C4-2B (cell line): Measurements from ENCODE around the gene CHRNE.
A peak's percentile ranks its signal among the peaks of the same experiment; 100 is the strongest.

Experiments
- H3K27ac ChIP-seq: fragments of 450-650 bp; 2 replicates; pipeline ENCODE4 v1.5.1; 2017
- ZFX ChIP-seq: fragments of 450-650 bp; IDR thresholded peaks from 2 replicates; pipeline ENCODE4 v1.6.1; 2017
- TF ChIP-seq, protein P1 (sequence below): fragments of 450-650 bp; conservative IDR thresholded peaks from 2 replicates; pipeline ENCODE4 v1.5.1; 2017; ENCODE audit warnings: mild to moderate bottlenecking

CHRNE gene

DNA sequence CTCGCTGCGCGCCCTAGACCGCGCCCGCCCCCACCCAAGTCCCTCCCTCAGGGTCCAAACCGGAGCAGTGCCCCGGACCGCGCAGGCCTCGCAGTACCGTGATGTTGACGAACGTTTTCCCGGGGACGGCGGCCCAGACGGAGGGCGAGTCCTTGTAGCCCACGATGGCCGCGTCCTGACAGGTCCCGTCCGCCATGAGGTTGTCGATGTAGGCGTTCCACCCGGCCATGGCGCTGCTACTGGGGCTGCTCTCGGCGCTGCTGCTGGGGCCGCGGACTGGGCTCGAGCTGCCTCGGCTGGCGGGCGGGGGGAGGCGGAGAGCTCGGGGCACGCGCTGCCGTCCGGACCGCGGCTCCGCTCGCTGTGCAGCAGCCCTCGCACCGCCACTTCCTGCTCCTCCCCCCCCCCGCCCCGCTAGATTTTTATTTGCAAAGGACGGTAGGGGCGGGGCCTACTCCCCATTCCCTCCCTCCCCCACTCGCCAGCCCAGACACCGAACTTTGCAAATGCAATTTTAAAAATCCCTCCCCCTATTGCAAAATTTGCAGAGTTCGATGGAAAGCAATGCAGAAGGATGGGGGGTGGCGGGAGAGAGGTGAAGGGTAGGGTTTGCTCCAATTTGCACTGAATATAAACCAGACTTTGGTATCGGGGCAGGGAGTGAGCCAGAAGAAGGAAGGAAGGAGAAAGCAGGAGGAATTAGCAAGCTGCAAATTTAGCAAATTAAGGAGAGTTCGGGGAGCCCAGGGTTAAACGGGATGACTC is 45.5 kb upstream of the CHRNE start, which contains the start of gene PFN1:
PFN1 (minus strand) TSS at position 365 of the 765 bp plus-strand sequence; CDS start at position 229, 136 bp downstream.
- H3K27ac ChIP-seq, result peak within 1 kb of the TSS; percentile 100
- TF ChIP-seq ZFX, result peak; percentile 51; the same call in 1 of the 2 replicates
- TF ChIP-seq, protein P1, sequence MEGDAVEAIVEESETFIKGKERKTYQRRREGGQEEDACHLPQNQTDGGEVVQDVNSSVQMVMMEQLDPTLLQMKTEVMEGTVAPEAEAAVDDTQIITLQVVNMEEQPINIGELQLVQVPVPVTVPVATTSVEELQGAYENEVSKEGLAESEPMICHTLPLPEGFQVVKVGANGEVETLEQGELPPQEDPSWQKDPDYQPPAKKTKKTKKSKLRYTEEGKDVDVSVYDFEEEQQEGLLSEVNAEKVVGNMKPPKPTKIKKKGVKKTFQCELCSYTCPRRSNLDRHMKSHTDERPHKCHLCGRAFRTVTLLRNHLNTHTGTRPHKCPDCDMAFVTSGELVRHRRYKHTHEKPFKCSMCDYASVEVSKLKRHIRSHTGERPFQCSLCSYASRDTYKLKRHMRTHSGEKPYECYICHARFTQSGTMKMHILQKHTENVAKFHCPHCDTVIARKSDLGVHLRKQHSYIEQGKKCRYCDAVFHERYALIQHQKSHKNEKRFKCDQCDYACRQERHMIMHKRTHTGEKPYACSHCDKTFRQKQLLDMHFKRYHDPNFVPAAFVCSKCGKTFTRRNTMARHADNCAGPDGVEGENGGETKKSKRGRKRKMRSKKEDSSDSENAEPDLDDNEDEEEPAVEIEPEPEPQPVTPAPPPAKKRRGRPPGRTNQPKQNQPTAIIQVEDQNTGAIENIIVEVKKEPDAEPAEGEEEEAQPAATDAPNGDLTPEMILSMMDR, result no peak

DNA sequence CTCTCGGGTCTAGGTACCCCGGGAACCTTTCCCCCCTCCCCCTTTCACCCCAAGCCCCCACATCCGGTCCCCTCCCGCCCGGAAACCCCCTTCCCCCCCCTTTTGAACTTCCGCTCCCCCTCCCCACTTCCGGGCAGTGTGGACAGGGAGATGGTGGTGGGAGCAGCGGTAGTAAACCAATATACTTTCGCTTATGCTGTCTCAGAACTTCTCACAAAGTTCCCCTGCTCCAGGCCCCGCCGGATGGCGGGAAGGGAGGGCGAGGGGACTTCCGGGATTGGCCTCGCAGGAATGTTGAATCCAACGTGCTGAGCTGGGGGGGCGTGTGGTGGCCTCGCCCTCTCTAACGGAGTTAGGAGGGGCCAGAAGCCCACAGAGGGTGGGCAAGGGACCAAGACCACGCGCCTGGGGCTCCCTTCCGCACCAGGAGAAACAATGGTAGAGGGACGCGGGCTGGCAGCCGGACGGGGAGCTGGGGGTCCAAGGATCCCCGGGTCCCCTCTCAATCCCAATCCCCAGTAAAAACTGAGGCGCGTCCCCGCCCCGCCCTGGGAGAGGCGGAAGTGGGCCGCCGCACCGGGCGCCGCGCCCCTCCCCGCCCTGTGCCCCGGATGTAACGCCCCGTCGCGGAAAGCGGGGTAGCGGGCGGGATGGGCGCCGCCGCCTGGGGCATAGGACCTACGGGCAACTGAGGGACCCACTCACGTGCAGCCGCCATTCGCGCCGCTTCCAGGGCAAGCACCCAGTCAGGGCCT is 44.7 kb upstream of the CHRNE start:
- TF ChIP-seq, protein P1, result no peak
- no peak; the same call in 1 of the 2 replicates for TF ChIP-seq ZFX
- peak overlapping the region; percentile 100 for H3K27ac ChIP-seq

DNA sequence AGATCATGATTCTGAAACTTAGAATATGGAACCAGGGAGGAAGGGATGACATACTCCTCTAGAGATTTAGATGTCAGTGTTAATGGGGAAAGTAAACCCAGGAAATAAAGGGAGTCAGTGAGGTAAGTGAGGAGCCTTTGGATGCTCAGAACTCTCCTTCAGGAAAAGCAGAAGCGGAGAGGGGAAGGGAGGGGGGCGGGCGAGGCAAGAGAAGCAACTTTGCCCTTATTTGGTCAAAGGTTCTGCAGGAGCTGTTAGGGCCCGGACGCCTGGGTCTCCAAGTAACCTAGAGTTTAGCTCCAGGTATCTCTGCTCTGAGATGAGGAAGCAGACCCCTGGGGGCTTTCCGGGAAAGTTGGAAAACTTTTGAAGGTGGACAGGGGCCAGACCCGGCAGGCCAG is 44.1 kb upstream of the CHRNE start:
- TF ChIP-seq, protein P1, result no peak
- no peak for TF ChIP-seq ZFX
- H3K27ac ChIP-seq, result peak overlapping the region; percentile 100

DNA sequence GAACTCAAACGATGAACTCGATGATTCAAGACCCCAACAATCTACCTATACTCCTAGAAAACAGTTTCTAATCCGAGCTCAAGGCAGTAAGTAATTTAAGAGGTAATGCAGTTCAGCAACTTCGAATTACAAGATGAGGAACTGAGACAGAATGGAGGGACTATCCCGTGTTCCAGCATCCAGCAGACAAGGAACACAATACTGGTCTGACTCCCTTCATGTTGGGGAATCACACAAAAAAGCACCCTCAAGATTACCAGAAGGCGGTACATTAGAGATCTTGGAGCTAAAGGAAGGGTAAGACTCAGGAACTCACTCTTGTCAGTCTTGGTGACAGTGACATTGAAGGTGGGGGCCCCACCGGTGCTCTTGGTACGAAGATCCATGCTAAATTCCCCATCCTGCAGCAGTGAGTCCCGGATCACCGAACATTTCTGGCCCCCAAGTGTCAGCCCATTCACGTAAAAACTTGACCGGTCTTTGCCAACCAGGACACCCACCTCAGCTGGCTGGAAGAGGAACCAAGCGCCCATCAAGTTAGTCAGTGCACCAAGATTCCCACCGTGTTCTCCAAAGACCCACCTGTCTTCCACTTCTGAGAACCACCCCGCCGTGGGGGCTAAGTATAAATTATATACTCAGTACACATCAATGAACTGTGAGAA is 43.5 kb upstream of the CHRNE start:
- TF ChIP-seq, protein P1, result no peak
- TF ChIP-seq ZFX, result no peak
- peak overlapping the region; percentile 100 for H3K27ac ChIP-seq

DNA sequence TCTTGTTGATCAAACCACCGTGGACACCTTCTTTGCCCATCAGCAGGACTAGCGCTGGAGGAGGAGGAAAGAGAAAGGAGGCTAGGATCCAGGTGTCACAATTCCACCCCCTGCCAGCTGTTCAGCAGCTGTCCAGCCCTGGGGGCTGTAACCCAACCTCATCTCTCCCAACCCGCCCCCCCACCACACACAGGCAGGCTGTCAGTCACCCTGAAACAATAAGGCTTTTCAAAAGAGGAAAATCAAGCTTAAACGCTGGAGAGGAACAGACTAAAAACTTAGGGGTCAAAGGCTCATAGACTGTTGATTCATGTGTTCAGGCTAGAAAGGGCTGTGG is 43.0 kb upstream of the CHRNE start:
- H3K27ac ChIP-seq, result peak overlapping the region; percentile 13
- TF ChIP-seq, protein P1, result no peak
- TF ChIP-seq ZFX, result no peak

DNA sequence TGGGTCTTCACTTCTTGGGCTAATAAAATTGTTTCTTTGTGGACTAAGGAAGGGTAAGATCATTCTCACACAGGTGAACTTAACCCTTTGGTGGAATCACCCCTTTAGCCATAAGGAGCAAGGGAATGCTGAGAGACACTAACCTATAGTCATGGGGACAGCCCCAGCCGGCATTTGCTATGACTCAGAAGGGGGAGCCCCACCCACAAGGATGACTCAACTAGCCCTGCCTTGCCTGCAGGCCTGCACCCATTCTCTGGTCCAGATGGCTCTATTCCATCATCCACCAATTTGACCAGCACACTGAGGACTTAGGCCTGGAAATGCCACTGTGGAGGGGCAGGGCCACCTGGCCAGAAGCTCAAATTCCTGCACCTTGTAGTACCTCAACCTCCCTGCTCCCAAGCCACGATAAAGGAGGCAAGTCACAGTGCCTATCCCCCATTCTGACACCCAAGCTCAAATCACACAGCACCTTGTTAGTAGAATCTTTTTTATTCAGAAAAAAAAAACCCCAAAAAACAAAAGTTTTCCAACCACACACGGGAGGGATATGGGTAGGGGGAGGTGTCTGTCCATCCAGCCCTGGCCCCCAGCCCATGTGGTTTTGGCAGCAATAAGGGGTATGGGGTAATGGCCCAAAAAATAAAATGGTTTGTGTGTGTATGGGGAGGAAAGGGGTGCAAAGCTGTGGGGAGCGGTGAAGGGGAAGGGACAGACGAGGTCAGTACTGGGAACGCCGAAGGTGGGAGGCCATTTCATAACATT is 42.5 kb upstream of the CHRNE start:
- H3K27ac ChIP-seq, result peak overlapping the region; percentile 13
- no peak for TF ChIP-seq ZFX
- TF ChIP-seq, protein P1, result no peak
